Heart left ventricle (tissue), 13 donors: ENCODE measurements around the gene NRP1.
"Not testable (repeated sequence)": the region's sequence is repeated elsewhere in the genome, so short reads cannot be mapped to it uniquely, and the experiment has no call there.

Experiments used
- CTCF ChIP-seq, 12 donors: fragments of 200-600 bp; sonication (generic) in 4 of 12; IDR thresholded peaks; one replicate each; pipeline versions ENCODE4 v1.5.0 to v1.8.0; 2018 to 2022; ENCODE audit warnings: antibody characterized with exemption in 12 of 12, mild to moderate bottlenecking in 5 of 12
- POLR2A ChIP-seq, 2 donors: fragments of 450-650 bp; IDR thresholded peaks; one replicate each; pipeline ENCODE4 v1.6.1; 2017; ENCODE audit warnings: antibody characterized with exemption in 2 of 2, mild to moderate bottlenecking in 2 of 2, moderate library complexity in 2 of 2
- donor health status: ischemic (EF 13 %, LVEDD 7.1; RV severe dilation, severe dysfunction).
- donor health status: DM: no; HTN: yes; CAD: no.
- donor health status: DM: no; HTN: no; CAD: no.
- donor health status: ischemic (EF 25% LVEDD 6.9; RV normal size, moderate dysfunction).
- donor health status: ischemic (EF 25% LVEDD 5.7; RV mildly dilated, moderate dysfunction).
- donor health status: ischemic (EF 35%, LVEDD 5.7; RV mildly dilated, moderate dysfunction).
- donor health status: nonischemic (EF 11% LVEDD 7.7; RV severe dilation, severe dysfunction).
- donor health status: DM: yes; HTN: yes; CAD: no.
- donor health status: PGD.
- donor health status: ischemic (EF 29% LVEDD 5.4; RV normal size, mild dysfunction).
- donor health status: nonischemic (EF 23%, LVEDD 6.1; RV moderate dilation, normal function).

- TF ChIP-seq CTCF, POLR2A (IDR thresholded peaks at IDR 0.05): not testable (repeated sequence)
These were observed 112.2 kb downstream of the NRP1 start for GRCh38 chr10:33222304-33222703.
